ENCODE data around the gene CLDND2. TPM values are rescaled to one million over a fixed set of nuclear protein-coding genes. Genes with fewer than 3 reads are reported as not detected.

The CLDND2 gene
- total and polyA plus RNA-seq, 10 of the 15 experiments (the other 5 are each of a cell fraction or from before 2014, with no cell fraction given), result 0.24 to 7.1 (median 1.8) TPM; not detected in 1

DNA sequence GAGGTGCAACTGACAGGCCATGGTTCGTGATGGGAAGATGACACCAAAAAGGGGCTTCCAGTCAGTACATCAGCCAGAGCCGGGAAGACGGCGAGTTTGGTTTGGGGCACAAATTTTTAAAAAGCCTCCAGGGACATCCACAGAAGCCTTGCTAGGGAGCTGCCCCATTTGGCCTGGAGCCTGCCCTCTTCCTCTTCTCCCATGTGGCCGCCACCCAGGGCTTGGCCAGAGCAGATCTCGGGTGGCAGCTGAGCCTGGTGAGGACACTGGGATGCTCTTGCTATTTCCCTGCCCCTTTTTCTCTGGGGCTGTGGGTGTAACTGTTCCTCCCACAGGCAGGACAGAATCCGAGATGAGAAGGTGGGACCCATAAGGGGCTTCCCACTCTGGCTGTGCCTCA lies 10.9 kb downstream of the CLDND2 start:
- DNase-seq (ENCODE audit: low read depth, low spot score) (no peak), FAIRE-seq (no peak), ATAC-seq (no peak)
- intact Hi-C loops (cut with micrococcal nuclease; ENCODE audit: unreplicated experiment), result no loop called here
- no peak overlapping the region for H2AFZ ChIP-seq (ENCODE audit: control insufficient read depth, low read depth, low read length)
- no peaks in the 10 kb centered on the region for H4K20me1 ChIP-seq (ENCODE audit: control insufficient read depth, insufficient read depth)
- 81% methylated on average over 6 of the region's 7 CpGs for WGBS (ENCODE audit: insufficient coverage, insufficient replicate concordance, low lambda C conversion rate, missing lambda C conversion rate)
- SMC1A ChIA-PET (ENCODE audit: uncharacterized antibody, unreplicated experiment), result no interaction called here
- H3K9ac ChIP-seq (ENCODE audit: control insufficient read depth, insufficient read depth, low read length), result no peak overlapping the region
- H3K4me3 ChIP-seq, result no peak overlapping the region
- RAD21 ChIA-PET (ENCODE audit: unreplicated experiment), result interaction anchor here (0.6 kb wide), 1 partner anchor 10 kb away, joined by 3 read pairs; no protein-coding TSS in a partner anchor
- H3K9me3 ChIP-seq (replicated peaks; ENCODE audit: control insufficient read depth, insufficient read depth, low read length), result no peaks in the 10 kb centered on the region
- no peak overlapping the region for H3K4me2 ChIP-seq (ENCODE audit: control insufficient read depth, insufficient read depth)
- BruUV-seq (replicated peaks), result no TSS peak
- no peak overlapping the region for H3K27ac ChIP-seq (ENCODE audit: control insufficient read depth, insufficient read depth)
- no peaks in the 10 kb centered on the region for H3K27me3 ChIP-seq (replicated peaks in 1 of 2; ENCODE audit: control insufficient read depth in 2 of 2, insufficient read depth in 2 of 2, low read length in 1 of 2)
- in situ Hi-C loops (cut with MboI), result loop anchor here (25.0 kb wide), 1 partner anchor 1021 kb away; the partner anchor contains the start of gene KCNC3
- no peak for TF ChIP-seq SP1 (IDR thresholded peaks at IDR 0.05; ENCODE audit: low read depth, low read length)
- no peak for TF ChIP-seq IKZF2 (IDR thresholded peaks at IDR 0.05)
- TF ChIP-seq SMARCA5 (IDR thresholded peaks at IDR 0.05), result no peak
- no peak for TF ChIP-seq KLF5 (IDR thresholded peaks at IDR 0.05; ENCODE audit: partially characterized antibody)
- TF ChIP-seq, protein P1, sequence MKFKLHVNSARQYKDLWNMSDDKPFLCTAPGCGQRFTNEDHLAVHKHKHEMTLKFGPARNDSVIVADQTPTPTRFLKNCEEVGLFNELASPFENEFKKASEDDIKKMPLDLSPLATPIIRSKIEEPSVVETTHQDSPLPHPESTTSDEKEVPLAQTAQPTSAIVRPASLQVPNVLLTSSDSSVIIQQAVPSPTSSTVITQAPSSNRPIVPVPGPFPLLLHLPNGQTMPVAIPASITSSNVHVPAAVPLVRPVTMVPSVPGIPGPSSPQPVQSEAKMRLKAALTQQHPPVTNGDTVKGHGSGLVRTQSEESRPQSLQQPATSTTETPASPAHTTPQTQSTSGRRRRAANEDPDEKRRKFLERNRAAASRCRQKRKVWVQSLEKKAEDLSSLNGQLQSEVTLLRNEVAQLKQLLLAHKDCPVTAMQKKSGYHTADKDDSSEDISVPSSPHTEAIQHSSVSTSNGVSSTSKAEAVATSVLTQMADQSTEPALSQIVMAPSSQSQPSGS (IDR thresholded peaks at IDR 0.05; ENCODE audit: low read length), result no peak
- no peak for TF ChIP-seq ZNF274 (IDR thresholded peaks at IDR 0.05; ENCODE audit: insufficient read depth, insufficient read length)
- no peak for TF ChIP-seq GATAD2B (conservative IDR thresholded peaks at IDR 0.05; ENCODE audit: low read depth)
- no peak for TF ChIP-seq ZBTB33 (IDR thresholded peaks at IDR 0.05)
- TF ChIP-seq MLLT1 (IDR thresholded peaks at IDR 0.05), result no peak
- no peak for TF ChIP-seq WRNIP1 (IDR thresholded peaks at IDR 0.05; ENCODE audit: borderline replicate concordance, low read depth, low read length)
- no peak for TF ChIP-seq HDAC2 (IDR thresholded peaks at IDR 0.05)
- no peaks in the 10 kb centered on the region for H3K36me3 ChIP-seq (ENCODE audit: control insufficient read depth in 2 of 2, insufficient read depth in 2 of 2, low read length in 1 of 2)
- CTCF ChIA-PET, result interaction anchor here (1.9 kb wide), 1 partner anchor 63 kb away, joined by 4 read pairs; no protein-coding TSS in a partner anchor
- H3K79me2 ChIP-seq (ENCODE audit: control insufficient read depth, insufficient read depth, low read length), result no peaks in the 10 kb centered on the region
- H3K4me1 ChIP-seq (ENCODE audit: control insufficient read depth, insufficient read depth, low read length), result no peaks in the 10 kb centered on the region
- POLR2A ChIA-PET, result no interaction called here
